Spleen (tissue), 11 donors: ENCODE measurements around the gene HMBS. TPM values are rescaled to one million over a fixed set of nuclear protein-coding genes. Genes with fewer than 3 reads are reported as not detected.

Source experiments
- DNase-seq: peaks from one replicate; pipeline ENCODE4 v3.0.0-alpha.2; 2020
- H3K27ac ChIP-seq, 8 donors: fragments of 200-600 bp; sonication (generic) in 7 of 8; 1 replicate in 4 of 8; 2 replicates in 4 of 8; pipeline versions ENCODE4 v1.5.0 to v1.8.0; 2016 to 2021; ENCODE audit warnings: inconsistent platforms in 4 of 8, mild to moderate bottlenecking in 4 of 8, moderate library complexity in 1 of 8
- H3K27me3 ChIP-seq, 7 donors: fragments of 200-600 bp; sonication (generic) in 6 of 7; replicated peaks in 1 of 7; 1 replicate in 4 of 7; 2 replicates in 3 of 7; pipeline versions ENCODE4 v1.5.0 to v1.8.0; 2016 to 2021; ENCODE audit warnings: inconsistent platforms in 3 of 7, mild to moderate bottlenecking in 1 of 7
- H3K36me3 ChIP-seq, 6 donors: fragments of 200-600 bp; sonication (generic) in 5 of 6; 1 replicate in 4 of 6; 2 replicates in 2 of 6; pipeline versions ENCODE4 v1.5.0 to v1.8.0; 2016 to 2021; ENCODE audit warnings: inconsistent platforms in 2 of 6
- H3K4me1 ChIP-seq, 6 donors: fragments of 200-600 bp; sonication (generic) in 5 of 6; 1 replicate in 3 of 6; 2 replicates in 3 of 6; pipeline versions ENCODE4 v1.5.0 to v1.8.0; 2016 to 2021; ENCODE audit warnings: inconsistent platforms in 3 of 6
- H3K4me3 ChIP-seq, 8 donors: fragments of 200-600 bp; sonication (generic) in 7 of 8; 1 replicate in 4 of 8; 2 replicates in 4 of 8; pipeline versions ENCODE4 v1.5.0 to v1.8.0; 2016 to 2021; ENCODE audit warnings: inconsistent platforms in 4 of 8, mild to moderate bottlenecking in 4 of 8, moderate library complexity in 2 of 8
- H3K9me3 ChIP-seq, 8 donors: fragments of 200-600 bp; sonication (generic) in 7 of 8; 1 replicate in 4 of 8; 2 replicates in 4 of 8; pipeline versions ENCODE4 v1.5.0 to v1.8.0; 2016 to 2021; ENCODE audit warnings: inconsistent platforms in 4 of 8
- POLR2A ChIP-seq, 3 donors: fragments of 450-650 bp; IDR thresholded peaks; one replicate each; pipeline ENCODE4 v1.5.1; 2017; ENCODE audit warnings: antibody characterized with exemption in 3 of 3, mild to moderate bottlenecking in 1 of 3
- POLR2AphosphoS5 ChIP-seq, 3 donors: sonication (generic); formaldehyde crosslinking; IDR thresholded peaks; one replicate each; pipeline ENCODE4 v1.5.1; 2017; ENCODE audit warnings: antibody characterized with exemption in 3 of 3
- WGBS, 5 donors: extraction: QIAGEN DNeasy Blood & Tissue Kit in 3 of 5; methylation state at CpG; one replicate each; pipeline versions ENCODE4 v1.1.5 to v1.1.7; 2013 to 2018; 5-methylcytosine and 5-hydroxymethylcytosine counted together
- intact Hi-C: fragments of 100-400 bp; cut with DNase I; formaldehyde crosslinking; loops from one replicate; pipeline ENCODE4 v1.15.0; 2023; ENCODE audit warnings: low total_unique reads
- polyA plus RNA-seq, 3 donors: library from polyadenylated mRNA; stranded (reverse); fragments of 200-250 nt; gene quantifications; one replicate each; pipeline ENCODE4 v1.2.1, GENCODE V29; 2013
- total RNA-seq, 7 donors: library from RNA; depleted of rRNA in 3 of 7; stranded (reverse); fragments of >200 nt in 3 of 7; fragmentation: NEBNext Ultra II Directional in 4 of 7; extraction: Animal tissue kit (Norgen Biotek cat#: 25700) in 4 of 7; gene quantifications; one replicate each; pipeline versions ENCODE4 v1.1.0 to v1.2.1, GENCODE V29; 2016 to 2021
- TF ChIP-seq, protein P1 (sequence below), 11 experiments: fragments of 200-600 bp in 7 of 11; fragments of 450-650 bp in 4 of 11; sonication (generic) in 4 of 11; IDR thresholded peaks in 8 of 11; conservative IDR thresholded peaks in 3 of 11; 1 replicate in 7 of 11; 2 replicates in 4 of 11; pipeline versions ENCODE4 v1.4.0 to v1.8.0; 2016 to 2021; ENCODE audit warnings: antibody characterized with exemption in 11 of 11, inconsistent platforms in 4 of 11, mild to moderate bottlenecking in 1 of 11
- donor health status: healthy with polysubstance abuse.
- donor health status: DM: no; HTN: no; CAD: no; lungs with moderate emphysema.
- donor health status: DM: no; HTN: no; CAD: no.
- donor health status: Bipolar disorder and iron deficiency.
- donor health status: healthy.
- donor health status: DM: no; HTN: no; CAD: no.
- donor health status: DM: yes; HTN: yes; CAD: no.

The HMBS gene
- total and polyA plus RNA-seq, 10 donors, result 7.4 to 42.6 (median 19.8) TPM

DNA sequence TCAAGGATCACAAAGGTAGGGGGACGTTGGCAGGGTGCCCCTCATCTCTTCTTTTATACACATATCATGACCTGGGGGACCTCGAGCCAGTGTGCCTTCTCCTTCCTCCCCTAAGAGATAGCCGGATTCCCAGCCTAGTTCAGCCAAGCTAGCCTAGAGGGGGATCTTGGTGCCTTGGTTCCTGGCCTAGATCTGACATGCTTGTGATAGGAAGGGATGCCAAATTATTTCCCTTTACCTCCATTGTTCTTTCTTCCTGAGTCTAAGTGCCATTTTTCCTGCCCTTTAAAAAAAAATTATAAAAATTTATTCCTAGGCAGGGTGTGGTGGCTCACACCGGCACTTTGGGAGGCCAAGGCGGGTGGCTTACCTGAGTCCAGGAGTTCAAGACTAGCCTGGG is 29.7 kb downstream of the HMBS start:
- Histone ChIP-seq H3K27me3 (no peaks in the 10 kb centered on the region), H3K27ac (peak overlapping the region in 4 of 8 donors; percentile 72 to 90 (median 84)), H3K4me1 (peaks cover 1 to 60% (median 29%) of the 10 kb centered on the region in 6 donors), H3K36me3 (peaks cover 0 to 84% (median 46%) of the 10 kb centered on the region in 6 donors), H3K9me3 (no peaks in the 10 kb centered on the region), H3K4me3 (no peak overlapping the region)
- 71 to 85% (median 81%) methylated on average over 5 of the region's 5 CpGs for WGBS, 5 donors
- intact Hi-C loops, result no loop called here
- DNase-seq, result no peak
- TF ChIP-seq POLR2AphosphoS5 (IDR thresholded peaks at IDR 0.05) (no peak), POLR2A (IDR thresholded peaks at IDR 0.05) (no peak)
- TF ChIP-seq, protein P1, sequence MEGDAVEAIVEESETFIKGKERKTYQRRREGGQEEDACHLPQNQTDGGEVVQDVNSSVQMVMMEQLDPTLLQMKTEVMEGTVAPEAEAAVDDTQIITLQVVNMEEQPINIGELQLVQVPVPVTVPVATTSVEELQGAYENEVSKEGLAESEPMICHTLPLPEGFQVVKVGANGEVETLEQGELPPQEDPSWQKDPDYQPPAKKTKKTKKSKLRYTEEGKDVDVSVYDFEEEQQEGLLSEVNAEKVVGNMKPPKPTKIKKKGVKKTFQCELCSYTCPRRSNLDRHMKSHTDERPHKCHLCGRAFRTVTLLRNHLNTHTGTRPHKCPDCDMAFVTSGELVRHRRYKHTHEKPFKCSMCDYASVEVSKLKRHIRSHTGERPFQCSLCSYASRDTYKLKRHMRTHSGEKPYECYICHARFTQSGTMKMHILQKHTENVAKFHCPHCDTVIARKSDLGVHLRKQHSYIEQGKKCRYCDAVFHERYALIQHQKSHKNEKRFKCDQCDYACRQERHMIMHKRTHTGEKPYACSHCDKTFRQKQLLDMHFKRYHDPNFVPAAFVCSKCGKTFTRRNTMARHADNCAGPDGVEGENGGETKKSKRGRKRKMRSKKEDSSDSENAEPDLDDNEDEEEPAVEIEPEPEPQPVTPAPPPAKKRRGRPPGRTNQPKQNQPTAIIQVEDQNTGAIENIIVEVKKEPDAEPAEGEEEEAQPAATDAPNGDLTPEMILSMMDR (IDR thresholded peaks at IDR 0.05 in 8 of 11, conservative IDR thresholded peaks at IDR 0.05 in 3 of 11), result no peak

DNA sequence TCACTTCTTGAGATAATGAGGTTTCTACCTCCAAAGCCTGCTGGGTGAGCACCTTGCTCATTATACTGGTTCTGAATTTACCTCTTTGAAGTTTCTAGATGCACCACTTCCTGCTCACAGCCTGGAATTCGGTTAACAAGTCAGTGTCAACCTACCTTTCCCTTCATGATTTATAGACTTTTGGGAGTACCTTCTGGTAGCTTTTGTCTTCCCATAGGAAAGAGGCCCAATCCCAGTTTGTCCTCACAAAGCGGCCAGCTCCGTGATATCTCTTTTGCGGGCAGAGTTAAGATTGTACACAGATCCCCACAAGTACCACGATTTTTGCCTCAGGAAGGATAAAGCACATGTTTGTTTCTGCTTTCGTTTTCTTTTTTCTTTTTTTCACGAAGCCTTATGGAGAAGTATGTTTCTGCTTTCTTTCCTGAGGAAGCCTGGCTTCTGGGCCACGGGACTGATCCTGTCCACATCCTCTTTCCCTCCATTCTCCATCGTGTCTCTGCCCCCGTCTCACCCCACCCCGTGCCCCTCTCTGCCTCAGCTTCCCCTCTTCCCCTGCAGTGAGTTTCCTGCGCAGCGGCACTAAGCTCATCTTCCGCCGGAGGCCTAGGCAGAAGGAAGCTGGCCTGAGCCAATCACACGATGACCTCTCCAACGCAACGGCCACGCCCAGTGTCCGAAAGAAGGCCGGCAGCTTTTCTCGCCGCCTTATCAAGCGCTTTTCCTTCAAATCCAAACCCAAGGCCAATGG is 31.0 kb downstream of the HMBS start:
- Histone ChIP-seq H3K4me3 (peak overlapping the region in 3 of 8 donors; percentile 25 to 55 (median 27)), H3K4me1 (peaks cover 2 to 54% (median 22%) of the 10 kb centered on the region in 6 donors), H3K36me3 (peaks cover 0 to 70% (median 46%) of the 10 kb centered on the region in 6 donors), H3K27me3 (no peaks in the 10 kb centered on the region), H3K9me3 (no peaks in the 10 kb centered on the region), H3K27ac (peak overlapping the region; percentile 18 to 90 (median 74))
- TF ChIP-seq POLR2A (IDR thresholded peaks at IDR 0.05) (no peak), POLR2AphosphoS5 (IDR thresholded peaks at IDR 0.05) (peak; percentile 52 to 69 (median 54))
- TF ChIP-seq, protein P1 (IDR thresholded peaks at IDR 0.05 in 8 of 11, conservative IDR thresholded peaks at IDR 0.05 in 3 of 11), result peak in 1 of 11 experiments; percentile 18
- DNase-seq, result peak; percentile 86
- 39 to 60% (median 47%) methylated on average over 24 of the region's 24 CpGs for WGBS, 5 donors
- intact Hi-C loops, result no loop called here

DNA sequence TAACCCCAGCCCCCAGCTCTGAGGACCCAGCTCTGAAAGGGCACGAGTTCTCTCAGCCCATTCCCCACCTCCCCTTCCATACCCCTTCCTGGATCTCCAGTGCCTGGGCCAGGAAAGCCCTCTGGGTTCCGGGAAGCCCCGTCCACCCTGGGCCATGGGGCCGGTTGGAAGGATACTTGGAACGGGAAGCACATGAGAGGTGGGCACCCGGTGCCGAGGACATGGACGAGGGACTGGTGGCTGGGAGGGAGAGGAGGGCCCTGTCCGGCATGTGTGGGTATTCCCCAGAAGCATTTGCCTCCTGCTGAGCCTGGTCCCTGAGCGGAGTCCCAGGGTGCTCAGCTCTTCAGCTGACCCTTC is 31.5 kb downstream of the HMBS start:
- no peak for DNase-seq
- H3K36me3 ChIP-seq, result peaks cover 0 to 65% (median 42%) of the 10 kb centered on the region in 6 donors
- intact Hi-C loops, result no loop called here
- no peaks in the 10 kb centered on the region for H3K9me3 ChIP-seq
- peaks cover 4 to 53% (median 25%) of the 10 kb centered on the region in 6 donors for H3K4me1 ChIP-seq
- WGBS, 5 donors, result 77 to 90% (median 86%) methylated on average over 10 of the region's 10 CpGs
- H3K27ac ChIP-seq, result peak overlapping the region; percentile 18 to 90 (median 74)
- peak in 1 of 3 donors; percentile 34 for TF ChIP-seq POLR2AphosphoS5 (IDR thresholded peaks at IDR 0.05)
- TF ChIP-seq, protein P1 (IDR thresholded peaks at IDR 0.05 in 8 of 11, conservative IDR thresholded peaks at IDR 0.05 in 3 of 11), result no peak
- peak overlapping the region in 3 of 8 donors; percentile 25 to 55 (median 27) for H3K4me3 ChIP-seq
- H3K27me3 ChIP-seq, result no peaks in the 10 kb centered on the region

- TF ChIP-seq POLR2A (IDR thresholded peaks at IDR 0.05) (no peak), POLR2AphosphoS5 (IDR thresholded peaks at IDR 0.05) (no peak)
- TF ChIP-seq, protein P1 (IDR thresholded peaks at IDR 0.05 in 8 of 11, conservative IDR thresholded peaks at IDR 0.05 in 3 of 11), result no peak
- H3K36me3 ChIP-seq, result peaks cover 0 to 61% (median 38%) of the 10 kb centered on the region in 6 donors
- no peaks in the 10 kb centered on the region for H3K9me3 ChIP-seq
- H3K4me1 ChIP-seq, result peaks cover 4 to 53% (median 25%) of the 10 kb centered on the region in 6 donors
- intact Hi-C loops, result no loop called here
- DNase-seq, result no peak
- WGBS, 5 donors, result 81 to 89% (median 85%) methylated on average over 5 of the region's 5 CpGs
- H3K4me3 ChIP-seq, result peak overlapping the region in 1 of 8 donors; percentile 55
- H3K27me3 ChIP-seq, result no peaks in the 10 kb centered on the region
- peak overlapping the region; percentile 18 to 90 (median 74) for H3K27ac ChIP-seq
These were observed 31.9 kb downstream of the HMBS start for GRCh38 chr11:119116601-119117000.
